Stimulated activated naive CD4-positive, alpha-beta T cell treated with Interleukin-2 at 50 U/mL for 16 hours (primary cell): ENCODE measurements around the gene GMPS.
"Not testable (repeated sequence)": the region's sequence is repeated elsewhere in the genome, so short reads cannot be mapped to it uniquely, and the experiment has no call there.

Experiments used
- DNase-seq: peaks from one replicate; lab custom pipeline; 2025; lab: John Stamatoyannopoulos, UW

Gene GMPS

DNA sequence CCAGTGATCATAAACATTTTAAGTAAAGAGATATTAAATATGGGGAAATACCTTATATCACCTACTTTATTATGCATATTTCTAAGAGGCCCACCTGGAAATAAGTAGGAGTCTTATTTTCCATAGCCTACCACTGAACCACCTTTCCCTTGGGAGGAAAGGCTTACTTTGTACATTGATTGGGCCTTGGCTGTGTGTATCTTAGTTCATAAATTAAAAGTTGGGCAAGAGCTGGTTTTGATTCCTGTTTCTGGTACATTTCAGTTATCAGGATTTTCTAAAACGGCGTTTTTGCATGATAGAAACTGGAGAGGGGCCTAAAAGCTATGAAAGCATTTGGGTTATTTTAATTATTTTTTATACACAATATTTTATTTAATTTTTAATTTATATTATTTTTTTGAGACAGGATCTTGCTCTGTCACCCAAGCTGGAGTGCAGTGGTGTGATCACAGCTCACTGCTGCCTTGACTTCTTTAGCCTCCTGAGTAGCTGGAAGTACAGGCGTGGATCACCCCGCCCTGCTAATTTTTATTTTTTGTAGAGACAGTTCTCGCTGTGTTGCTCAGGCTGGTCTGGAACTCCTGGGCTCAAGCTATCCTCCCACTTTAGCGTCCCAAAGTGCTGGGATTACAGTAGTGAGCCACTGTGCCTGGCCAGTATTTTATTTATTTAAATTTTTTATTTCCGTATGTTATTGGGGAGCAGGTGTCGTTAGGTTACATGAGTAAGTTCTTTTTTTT lies 2.6 kb downstream of the GMPS start:
- no peak for DNase-seq

DNA sequence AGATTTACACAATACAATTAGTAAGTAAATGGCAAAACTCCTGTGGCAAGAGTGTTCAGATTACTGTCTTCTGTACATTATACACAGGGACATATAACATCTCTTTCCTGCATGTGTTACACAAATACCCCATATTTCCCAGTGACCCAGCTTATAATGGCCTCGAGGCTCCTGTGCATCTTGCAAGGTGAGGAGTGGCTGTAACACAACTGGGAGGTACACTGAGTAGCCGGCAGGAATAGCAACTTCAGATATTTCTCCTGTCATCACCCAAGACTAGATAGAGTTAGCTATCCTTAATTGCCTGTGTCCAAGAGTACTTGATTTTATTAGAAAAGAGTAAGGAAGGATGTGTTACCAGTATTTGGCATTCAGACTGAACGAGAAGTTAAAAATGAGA lies 5.6 kb downstream of the GMPS start:
- no peak for DNase-seq

DNA sequence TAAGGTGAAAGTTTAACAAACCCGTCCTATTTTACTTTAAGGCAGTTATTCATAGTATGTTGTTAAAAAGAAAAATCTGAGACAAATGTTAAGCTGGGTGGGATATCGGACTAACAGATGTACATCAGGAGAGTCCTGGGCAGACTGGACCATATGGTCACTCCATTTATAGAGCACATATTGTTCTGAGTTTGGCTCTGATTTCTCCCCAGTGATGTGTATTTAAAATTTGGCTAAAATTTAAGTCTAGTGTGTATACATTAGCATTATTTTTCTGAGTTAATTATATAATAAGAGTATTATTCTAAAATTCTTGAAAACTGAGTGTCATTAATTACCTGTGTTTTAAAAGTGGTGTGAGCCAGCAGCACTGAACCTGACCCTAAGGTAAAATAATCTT lies 6.1 kb downstream of the GMPS start:
- DNase-seq: no peak

DNA sequence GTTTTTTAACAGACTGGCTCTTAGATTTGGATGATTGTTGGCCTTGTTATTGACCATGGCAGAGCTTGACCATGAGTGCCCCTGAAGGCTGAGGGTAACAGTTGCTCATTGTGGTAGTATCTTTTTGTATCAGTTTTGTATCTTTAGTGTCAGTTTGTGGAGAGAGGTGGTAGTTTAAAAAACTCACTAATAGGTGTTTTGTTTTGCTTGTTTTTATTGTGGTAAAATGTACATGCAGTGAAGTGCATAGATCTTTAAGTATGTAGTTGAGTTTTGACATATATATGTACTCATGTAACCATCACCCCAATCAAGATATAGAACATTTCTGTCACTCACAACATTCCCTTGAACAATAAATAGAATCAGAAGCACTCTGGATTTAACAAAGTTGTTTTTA lies 9.8 kb downstream of the GMPS start:
- no peak for DNase-seq

DNA sequence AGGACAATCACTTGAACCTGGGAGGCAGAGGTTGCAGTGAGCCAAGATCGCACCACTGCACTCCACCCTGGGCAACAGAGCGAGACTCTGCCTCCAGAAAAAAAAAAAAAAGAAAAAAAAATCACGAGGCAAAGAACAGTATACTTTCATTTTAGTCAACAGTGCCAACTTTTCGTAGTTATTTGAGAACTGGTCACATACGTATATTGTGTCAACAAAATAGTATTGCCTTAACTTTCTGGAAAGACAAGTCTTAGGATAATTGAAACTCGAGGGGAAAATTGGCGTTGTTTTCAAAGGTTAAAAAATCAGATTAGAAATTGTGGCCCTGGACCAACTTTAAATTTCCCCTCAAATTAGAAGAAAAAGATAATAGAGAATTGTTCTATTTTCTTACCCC lies 13.8 kb downstream of the GMPS start:
- DNase-seq: no peak

DNA sequence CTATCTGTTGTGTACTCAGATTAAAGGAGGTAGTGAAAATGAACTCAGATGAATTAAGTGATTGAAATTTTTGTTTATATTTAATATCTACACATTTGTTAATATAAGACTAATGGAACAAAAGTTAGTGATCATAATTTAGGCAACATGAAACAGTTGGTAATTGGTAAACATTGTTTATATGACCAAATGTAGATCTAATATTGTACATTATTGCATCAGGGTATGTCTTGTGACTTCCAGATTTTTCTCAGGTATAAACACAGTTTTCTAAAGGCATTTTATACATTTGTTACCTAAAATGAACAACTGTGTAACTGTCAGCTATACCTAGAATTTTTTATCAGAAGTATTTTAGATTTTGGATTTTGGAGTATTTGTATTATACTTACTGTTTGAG lies 14.8 kb downstream of the GMPS start:
- no peak for DNase-seq

DNA sequence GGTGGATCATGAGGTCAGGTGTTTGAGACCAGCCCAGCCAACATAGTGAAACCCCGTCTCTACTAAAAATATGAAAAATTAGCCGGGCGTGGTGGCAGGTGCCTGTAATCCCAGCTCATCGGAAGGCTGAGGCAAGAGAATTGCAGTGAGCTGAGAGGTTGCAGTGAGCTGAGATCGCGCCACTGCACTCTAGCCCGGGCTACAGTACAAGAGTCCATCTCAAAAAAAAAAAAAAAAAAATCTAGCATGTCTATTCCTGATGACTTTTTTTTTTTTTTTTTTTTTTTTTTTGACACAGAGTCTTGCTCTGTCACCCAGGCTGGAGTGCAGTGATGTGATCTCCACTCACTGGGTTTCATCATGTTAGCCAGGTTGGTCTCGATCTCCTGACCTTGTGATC lies 15.9 kb downstream of the GMPS start:
- DNase-seq: not testable (repeated sequence)

DNA sequence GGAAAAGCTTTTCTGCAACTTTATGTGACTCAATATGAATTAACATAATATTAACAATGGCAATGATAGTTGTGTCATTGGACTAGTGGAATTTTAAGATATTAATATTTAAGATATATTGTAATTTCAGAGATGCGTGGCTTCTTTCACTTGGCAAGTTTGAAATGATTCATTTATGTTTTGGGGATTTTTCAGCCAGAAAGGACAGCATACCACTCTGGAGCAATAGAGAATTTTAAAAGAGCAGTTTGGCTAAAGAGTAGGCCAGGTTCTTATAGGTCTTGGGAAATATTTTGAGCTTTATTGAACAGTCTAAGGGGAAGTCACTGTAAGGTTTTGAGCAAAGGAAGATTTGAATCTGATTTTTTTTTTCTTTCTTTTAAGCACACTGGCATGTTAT lies 16.5 kb downstream of the GMPS start:
- DNase-seq: no peak

DNA sequence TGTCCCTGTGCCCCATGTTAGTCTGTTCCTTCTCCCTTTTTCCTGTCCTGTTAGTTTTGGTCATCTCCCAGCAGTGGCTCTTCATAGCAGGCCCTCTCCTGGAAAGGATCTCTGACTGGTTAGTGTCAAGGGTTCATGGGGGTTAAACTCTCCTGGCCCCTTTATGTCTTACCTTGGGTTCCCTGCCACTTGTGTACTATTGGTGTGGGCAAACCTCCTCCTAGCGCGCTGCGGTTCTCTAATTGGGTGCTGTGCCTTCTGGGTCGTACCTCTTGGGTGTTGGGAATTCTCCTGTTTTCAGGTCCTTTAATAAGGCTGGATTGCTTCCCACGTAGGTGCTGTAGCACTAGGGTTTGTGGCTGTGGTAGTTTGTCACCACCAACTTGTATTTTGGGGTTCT lies 18.8 kb downstream of the GMPS start:
- DNase-seq: no peak

DNA sequence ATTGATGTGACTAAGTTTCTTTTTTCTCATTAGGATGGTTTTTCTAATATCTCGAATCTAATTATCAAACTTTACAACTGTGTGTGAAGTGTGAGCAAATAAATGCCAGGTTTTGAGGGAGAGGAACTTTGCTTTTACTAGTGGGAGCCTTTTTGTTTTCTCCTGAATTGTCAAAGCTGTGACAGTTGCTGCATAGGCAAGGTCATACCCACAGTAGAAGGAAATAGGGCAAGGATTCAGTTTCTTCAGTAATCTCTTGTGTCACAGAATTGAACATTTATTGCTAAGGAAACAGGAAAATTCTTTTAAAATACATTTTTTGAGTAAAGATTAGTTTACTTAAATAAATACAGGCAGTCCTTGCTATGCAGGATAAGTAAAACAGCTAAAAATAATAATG lies 19.5 kb downstream of the GMPS start:
- no peak for DNase-seq

DNA sequence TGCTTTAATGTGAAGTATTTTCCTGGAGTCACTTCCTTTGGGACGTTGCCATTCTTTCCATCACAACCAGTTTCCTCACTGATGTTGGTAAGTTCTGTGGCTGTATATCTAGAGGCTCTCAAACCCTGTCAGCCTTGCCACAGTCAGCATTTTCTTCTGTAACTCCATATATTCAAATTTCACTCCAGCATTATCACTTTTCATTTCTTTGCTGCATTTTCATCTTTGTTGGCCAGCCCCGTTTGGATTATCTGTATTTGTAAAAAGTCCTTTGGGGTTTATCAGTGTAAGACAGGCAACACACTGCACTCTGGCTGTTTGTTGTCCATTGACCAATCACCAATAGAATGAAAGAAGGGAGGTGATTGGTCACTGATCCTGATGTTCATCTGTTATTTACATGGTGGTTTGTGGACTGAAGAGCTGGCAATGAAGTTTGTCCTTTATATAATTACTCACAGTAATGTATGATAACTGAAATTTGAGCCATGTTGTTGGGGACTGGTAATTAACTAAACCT lies 20.3 kb downstream of the GMPS start:
- no peak for DNase-seq

DNA sequence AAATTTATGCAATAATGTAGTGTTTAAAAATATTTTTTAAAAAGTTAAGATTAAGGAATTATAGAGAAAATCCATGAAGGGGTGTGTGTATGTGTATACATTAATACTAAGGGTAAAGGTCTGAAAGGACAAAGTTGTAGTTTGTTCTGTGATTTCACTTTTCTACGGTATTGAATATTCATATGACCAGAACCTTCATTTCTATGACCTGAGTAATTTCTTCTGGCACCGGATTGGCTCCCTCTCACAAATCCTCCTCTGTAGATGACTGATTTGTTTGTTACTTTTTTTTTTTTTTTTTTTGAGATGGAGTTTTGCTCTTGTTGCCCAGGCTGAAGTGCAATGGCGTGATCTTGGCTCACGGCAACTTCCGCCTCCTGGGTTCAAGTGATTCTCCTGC lies 20.9 kb downstream of the GMPS start:
- DNase-seq: no peak

DNA sequence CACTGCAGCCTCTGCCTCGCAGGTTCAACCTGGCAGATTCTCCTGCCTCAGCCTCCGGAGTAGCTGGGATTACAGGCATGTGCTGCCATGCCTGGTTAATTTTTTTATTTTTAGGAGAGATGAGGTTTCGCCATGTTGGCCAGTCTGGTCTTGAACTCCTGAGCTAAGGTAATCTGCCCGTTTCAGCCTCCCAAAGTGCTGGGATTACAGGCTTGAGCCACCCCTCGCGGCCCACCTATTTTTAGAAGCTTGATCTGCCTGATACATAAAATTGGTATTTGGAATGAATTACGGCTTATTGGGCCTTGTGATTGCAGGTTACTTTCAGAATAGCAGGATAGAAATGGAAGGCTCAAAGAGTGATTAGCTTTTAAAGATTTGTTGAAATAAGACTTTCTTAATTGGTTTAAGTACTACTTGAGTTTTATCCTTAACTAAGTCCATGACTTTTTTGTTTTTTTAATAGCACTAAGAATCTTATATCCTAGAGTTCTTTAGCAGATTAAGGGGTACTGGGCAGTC lies 25.0 kb downstream of the GMPS start:
- no peak for DNase-seq

DNA sequence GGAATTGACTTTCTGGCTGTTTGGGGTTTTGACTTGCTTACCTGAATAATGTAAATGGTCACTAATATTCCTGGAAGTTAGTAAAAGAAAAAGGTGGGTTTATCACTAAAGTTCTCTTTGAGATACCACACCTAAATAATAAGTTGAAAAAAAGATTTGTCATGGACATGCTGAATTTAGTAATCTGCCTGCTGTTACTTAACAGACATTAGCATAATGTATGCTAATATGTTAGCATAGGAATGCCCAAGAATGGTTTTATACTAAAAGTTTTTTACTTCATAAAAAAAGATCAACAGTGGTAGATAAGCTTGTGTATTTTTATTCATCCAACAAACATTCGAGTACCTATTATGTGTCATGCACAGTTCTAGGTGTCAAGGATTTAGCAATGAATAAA lies 36.5 kb downstream of the GMPS start:
- DNase-seq: no peak

DNA sequence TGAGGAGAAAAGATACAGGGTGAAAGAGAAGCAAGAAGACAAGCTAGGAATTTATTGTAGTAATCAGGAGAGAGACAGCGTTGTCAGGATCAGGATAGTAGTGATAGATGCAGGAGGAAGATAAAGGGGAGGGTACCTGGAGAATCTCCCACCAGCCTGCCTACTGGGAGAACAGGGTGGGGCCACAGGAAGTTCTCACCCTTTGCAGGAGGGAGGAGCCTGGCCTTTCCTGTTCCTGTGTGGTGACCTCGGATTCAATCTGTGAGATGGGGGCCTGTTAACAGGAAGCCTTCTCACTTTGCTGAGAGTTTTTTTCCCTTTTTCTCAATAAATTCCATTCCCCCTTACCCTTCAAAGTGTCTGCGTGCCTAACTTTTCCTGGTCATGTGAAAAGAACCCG lies 37.6 kb downstream of the GMPS start:
- DNase-seq: no peak

DNA sequence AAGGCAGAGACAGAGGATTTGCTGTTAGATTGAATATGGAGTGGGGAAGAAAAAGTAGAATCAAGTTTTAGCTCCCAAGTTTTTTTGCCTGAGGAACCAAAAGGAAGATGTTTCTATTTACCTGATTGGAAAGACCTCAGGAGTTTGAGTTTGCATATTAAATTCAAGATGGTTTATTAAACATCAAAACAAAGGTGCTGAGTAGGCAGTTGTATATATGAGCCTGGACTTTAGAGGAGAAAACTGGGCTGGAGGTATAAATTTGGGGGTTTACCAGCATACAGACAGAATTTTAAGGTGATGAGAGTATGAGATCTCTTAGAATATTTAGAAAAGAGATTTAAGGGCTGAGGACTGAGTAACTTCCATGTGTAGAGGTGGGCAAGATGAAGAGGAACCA lies 38.2 kb downstream of the GMPS start:
- DNase-seq: no peak

DNA sequence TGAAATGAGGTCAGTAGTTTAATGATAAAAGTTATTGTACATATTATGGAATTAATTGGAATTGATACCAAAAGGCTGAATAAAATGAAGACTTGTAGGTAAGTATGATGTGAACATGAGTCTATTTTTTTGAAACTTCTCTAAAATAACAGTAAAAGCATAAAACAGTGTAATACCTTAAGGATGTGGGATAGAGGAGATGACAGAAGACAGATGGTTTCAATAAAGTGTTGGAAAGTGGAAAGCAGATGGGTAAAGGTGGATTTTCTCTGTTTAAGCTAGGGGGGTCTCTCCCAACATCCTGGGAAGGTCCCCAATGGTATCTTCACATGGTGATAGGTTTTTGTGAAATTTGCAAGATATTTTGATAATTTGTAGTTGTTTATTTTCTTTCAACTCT lies 41.6 kb downstream of the GMPS start:
- DNase-seq: no peak

DNA sequence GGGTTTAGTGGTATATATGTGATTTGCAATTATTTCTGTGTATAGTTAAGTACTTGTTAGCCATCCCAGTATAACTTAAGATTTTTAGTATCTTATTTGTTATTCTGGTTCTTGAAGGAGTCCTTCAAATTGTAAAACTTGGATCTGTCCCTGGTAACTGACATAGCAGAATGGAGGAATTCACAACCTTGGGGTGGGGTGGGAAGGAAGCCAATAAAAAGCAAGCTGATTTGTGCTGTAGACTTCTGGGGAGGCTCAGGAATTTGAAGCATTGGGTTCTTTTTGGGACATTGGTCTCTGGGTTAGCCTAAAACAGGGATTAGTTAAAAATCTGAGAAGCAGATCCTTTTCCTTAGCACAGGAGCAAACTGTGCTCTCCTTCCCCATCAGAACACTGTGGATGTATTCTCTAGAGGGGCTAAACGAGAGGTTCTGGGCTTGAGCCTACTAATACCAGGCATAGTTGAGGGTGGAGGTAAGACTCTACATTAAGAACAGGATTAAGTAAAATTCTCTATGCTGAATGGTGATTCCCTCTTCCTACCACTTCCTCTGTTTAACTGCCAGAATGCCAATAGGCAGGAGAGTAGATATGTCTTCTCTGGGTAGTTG lies 42.2 kb downstream of the GMPS start:
- DNase-seq: no peak

DNA sequence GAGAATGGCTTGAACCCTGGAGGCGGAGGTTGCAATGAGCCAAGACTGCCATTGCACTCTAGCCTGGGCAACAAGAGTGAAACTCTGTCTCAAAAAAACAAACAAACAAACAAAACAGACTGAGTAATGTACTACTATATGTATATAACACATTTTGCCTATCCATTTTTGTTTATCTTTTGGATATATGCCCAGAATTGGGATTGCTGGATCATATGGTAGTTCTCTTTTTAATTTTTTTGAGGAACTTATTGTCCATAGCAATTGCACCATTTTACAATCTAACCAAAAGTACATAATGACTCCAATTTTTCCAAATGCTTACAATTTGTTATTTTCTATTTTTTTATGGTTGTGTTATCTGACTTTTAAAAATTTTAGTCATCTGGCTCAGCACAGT lies 47.3 kb downstream of the GMPS start:
- no peak for DNase-seq

DNA sequence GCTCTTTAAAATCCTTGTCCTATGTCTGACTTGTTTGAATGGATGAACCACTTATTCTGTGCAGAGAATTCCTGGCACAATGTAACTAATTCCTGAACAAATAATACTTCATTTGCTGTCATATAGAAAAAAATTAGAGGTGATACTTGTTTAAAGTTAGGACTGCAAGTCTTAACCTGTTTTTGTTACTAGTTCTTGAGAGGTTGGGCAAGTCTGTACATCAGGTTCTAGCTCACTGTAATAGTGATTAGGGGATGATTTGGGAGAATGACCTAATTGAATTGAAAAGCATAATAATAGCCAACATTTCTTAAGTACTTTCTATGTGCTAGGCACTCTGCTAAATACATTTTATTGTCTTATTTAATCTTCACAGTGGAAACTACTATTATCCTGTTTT lies 49.3 kb downstream of the GMPS start:
- no peak for DNase-seq

DNA sequence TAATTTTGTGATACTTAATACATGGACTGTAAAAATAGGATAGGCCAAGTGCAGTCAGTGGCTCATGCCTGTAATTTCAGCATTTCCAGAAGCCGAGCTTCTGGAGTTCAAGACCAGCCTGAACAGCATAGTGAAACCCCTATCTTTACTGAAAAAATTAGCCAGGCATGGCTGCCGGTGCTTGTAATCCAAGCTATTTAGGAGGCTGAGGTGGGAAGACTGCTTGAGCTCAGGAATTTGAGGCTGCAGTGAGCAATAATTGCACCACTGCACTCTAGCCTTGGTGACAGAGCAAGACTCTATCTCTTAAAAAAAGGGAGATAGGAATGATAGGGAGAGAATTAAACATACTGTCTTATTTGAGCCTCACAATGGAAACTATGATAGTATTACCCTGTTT lies 51.0 kb downstream of the GMPS start:
- no peak for DNase-seq

DNA sequence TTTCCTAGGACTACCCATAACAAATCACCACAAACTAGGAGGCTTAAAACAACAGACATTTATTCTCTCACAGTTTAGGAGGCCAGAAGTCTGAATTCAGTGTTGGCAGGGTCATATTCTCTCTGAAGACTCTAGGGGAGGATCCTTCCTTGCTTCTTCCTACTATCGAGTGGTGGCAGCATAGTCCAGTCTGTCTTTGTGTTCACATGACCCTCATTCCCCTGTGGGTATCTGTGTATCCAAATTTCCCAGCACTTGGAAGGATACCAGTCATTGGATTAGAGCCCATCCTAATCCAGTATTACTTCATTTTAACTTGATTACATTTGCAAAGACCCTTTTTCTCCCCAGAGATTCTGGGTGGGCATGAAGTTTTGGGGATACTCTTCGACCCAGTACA lies 63.8 kb downstream of the GMPS start:
- DNase-seq: no peak

DNA sequence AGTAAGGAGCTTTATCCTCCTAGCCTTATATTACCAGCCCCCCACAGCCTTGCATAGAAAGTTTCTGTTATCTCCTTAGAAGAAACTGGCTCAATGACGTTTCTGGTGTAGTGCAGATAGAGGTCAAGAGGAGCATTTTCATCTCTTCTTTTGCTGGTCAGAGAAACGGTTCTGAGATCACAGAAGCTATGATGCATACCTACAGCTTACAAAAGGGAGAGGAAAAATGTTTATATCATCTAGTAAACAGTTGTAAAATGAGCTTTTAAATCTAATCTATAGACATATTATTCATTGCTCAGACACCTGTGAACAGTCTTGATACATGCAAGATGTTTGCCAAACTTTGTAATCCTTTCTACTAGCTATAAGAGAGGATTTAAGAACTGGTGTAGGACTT lies 68.0 kb downstream of the GMPS start:
- no peak for DNase-seq

DNA sequence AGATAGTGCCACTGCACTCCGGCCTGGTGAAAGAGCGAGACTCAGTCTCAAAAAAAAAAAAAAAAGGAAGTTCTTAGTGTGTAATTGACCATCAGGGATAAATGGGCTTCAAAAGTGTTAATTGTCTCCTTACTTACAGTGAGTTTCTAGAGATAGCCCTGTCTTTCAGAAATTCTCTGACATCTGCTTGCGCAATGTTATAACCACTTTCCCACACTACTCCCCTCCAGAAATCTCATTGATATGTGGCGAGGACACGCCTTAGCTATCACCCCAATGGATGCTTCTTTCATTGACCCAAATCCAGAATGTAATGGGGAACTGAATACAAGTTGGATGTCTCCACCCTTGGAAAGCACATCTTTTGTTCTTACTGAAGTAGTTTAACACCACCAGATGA lies 70.9 kb downstream of the GMPS start:
- DNase-seq: no peak
